ENCODE data around the gene BSN.

BSN gene

GRCh38 chr3:49535971-49536874 is 18.1 kb upstream of the BSN start:
- TF ChIP-seq CTCF (IDR thresholded peaks at IDR 0.05; ENCODE audit: borderline replicate concordance, insufficient read depth, low read depth, low read length) = no peak
- H3K4me3 ChIP-seq (ENCODE audit: low read depth, low read length) = no peak overlapping the region

GRCh38 chr3:49536875-49537533 is 17.3 kb upstream of the BSN start:
- H3K4me3 ChIP-seq (ENCODE audit: low read depth, low read length) = no peak overlapping the region
- no peak for TF ChIP-seq CTCF (IDR thresholded peaks at IDR 0.05; ENCODE audit: borderline replicate concordance, insufficient read depth, low read depth, low read length)

GRCh38 chr3:49539659-49540560 is 14.4 kb upstream of the BSN start:
- peak; percentile 91 for TF ChIP-seq CTCF (IDR thresholded peaks at IDR 0.05; ENCODE audit: borderline replicate concordance, insufficient read depth, low read depth, low read length)
- peak overlapping the region; percentile 52 for H3K4me3 ChIP-seq (ENCODE audit: low read depth, low read length)

- TF ChIP-seq CTCF (IDR thresholded peaks at IDR 0.05; ENCODE audit: borderline replicate concordance, insufficient read depth, low read depth, low read length) = no peak
- H3K4me3 ChIP-seq (ENCODE audit: low read depth, low read length) = no peak overlapping the region
Observed at GRCh38 chr3:49552087-49552486, 2.2 kb upstream of the BSN start.

GRCh38 chr3:49553324-49553691 is 969 bp upstream of the BSN start:
- no peak overlapping the region for H3K4me3 ChIP-seq (ENCODE audit: low read depth, low read length)
- TF ChIP-seq CTCF (IDR thresholded peaks at IDR 0.05; ENCODE audit: borderline replicate concordance, insufficient read depth, low read depth, low read length) = no peak

GRCh38 chr3:49554633-49555265 is 472 bp downstream of the BSN start:
- TF ChIP-seq CTCF (IDR thresholded peaks at IDR 0.05; ENCODE audit: borderline replicate concordance, insufficient read depth, low read depth, low read length) = no peak
- H3K4me3 ChIP-seq (ENCODE audit: low read depth, low read length) = peak overlapping the region; percentile 75
